PC-3 (cell line): Measurements from ENCODE around the gene CHST11. TPM values are rescaled to one million over a fixed set of nuclear protein-coding genes. Genes with fewer than 3 reads are reported as not detected.

ENCODE experiments used
- ATAC-seq: fragments of 200-7000 bp; cut with Tn5 transposase; 2 replicates; pipeline ENCODE4 v1.9.1; 2020; ENCODE audit warnings: mild to moderate bottlenecking, moderate library complexity
- BruUV-seq: library from RNA; stranded (reverse); fragments of 400-500 nt; replicated peaks from 2 replicates; lab custom pipeline; 2021; lab: Mats Ljungman, UMichigan
- CTCF ChIA-PET: fragments of 300-600 bp; sonication (Branson Sonifier 250); formaldehyde crosslinking; loops from one replicate; lab custom pipeline; 2022; ENCODE audit warnings: antibody characterized with exemption; lab: Charles Lee
- POLR2A ChIA-PET: fragments of 300-600 bp; sonication (Branson Sonifier 250); formaldehyde crosslinking; loops from one replicate; lab custom pipeline; 2022; ENCODE audit warnings: antibody characterized with exemption; ENCODE audit not compliant: unreplicated experiment; lab: Charles Lee
- DNase-seq: peaks from one replicate; pipeline ENCODE4 v3.0.0-alpha.2; 2015
- H2AFZ ChIP-seq: fragments of 300-600 bp; sonication (generic); 2 replicates; pipeline ENCODE4 v1.6.0; 2016; ENCODE audit warnings: antibody characterized with exemption, low read length
- H3F3A ChIP-seq: fragments of 300-600 bp; sonication (generic); one replicate; pipeline ENCODE4 v1.6.0; 2017; ENCODE audit warnings: antibody characterized with exemption, low read length, control low read depth, mild to moderate bottlenecking; ENCODE audit not compliant: unreplicated experiment
- H3K27ac ChIP-seq: fragments of 300-600 bp; sonication (generic); 2 replicates; pipeline ENCODE4 v1.5.1; 2016; ENCODE audit warnings: mild to moderate bottlenecking, low read length
- H3K27me3 ChIP-seq: fragments of 300-600 bp; sonication (generic); 2 replicates; pipeline ENCODE4 v1.6.1; 2016; ENCODE audit warnings: low read length, mixed read lengths
- H3K36me3 ChIP-seq: fragments of 300-600 bp; sonication (generic); 2 replicates; pipeline ENCODE4 v1.6.1; 2016; ENCODE audit warnings: low read depth, mixed run types, low read length, mixed read lengths
- H3K4me1 ChIP-seq: fragments of 300-600 bp; sonication (generic); 2 replicates; pipeline ENCODE4 v1.5.1; 2016; ENCODE audit warnings: low read length; ENCODE audit not compliant: insufficient read depth
- H3K4me2 ChIP-seq: fragments of 300-600 bp; sonication (generic); 2 replicates; pipeline ENCODE4 v1.6.0; 2016; ENCODE audit warnings: low read length
- H3K4me3 ChIP-seq: fragments of 300-600 bp; sonication (generic); 2 replicates; pipeline ENCODE4 v1.5.1; 2016; ENCODE audit warnings: mild to moderate bottlenecking, low read length, mixed read lengths
- H3K79me2 ChIP-seq: fragments of 300-600 bp; sonication (generic); 2 replicates; pipeline ENCODE4 v1.6.1; 2017; ENCODE audit warnings: low read length, mixed read lengths
- H3K9ac ChIP-seq: fragments of 300-600 bp; sonication (generic); 2 replicates; pipeline ENCODE4 v1.6.0; 2016; ENCODE audit warnings: mild to moderate bottlenecking, low read length
- H3K9me2 ChIP-seq: fragments of 300-600 bp; sonication (generic); replicated peaks from 2 replicates; pipeline ENCODE4 v1.6.1; 2016; ENCODE audit warnings: mixed run types, low read length, mixed read lengths
- H3K9me3 ChIP-seq: fragments of 300-600 bp; sonication (generic); 2 replicates; pipeline ENCODE4 v1.6.1; 2016; ENCODE audit warnings: low read length, mixed read lengths
- H4K20me1 ChIP-seq: fragments of 300-600 bp; sonication (generic); 2 replicates; pipeline ENCODE4 v1.6.1; 2016; ENCODE audit warnings: low read length, mixed read lengths
- EZH2 ChIP-seq: fragments of 300-600 bp; sonication (generic); IDR thresholded peaks from one replicate; pipeline ENCODE4 v1.6.1; 2017; ENCODE audit warnings: antibody characterized with exemption, mild to moderate bottlenecking, low read length; ENCODE audit not compliant: unreplicated experiment
- EZH2phosphoT487 ChIP-seq: fragments of 300-600 bp; sonication (generic); IDR thresholded peaks from 2 replicates; pipeline ENCODE4 v1.6.1; 2018; ENCODE audit warnings: mild to moderate bottlenecking, antibody characterized with exemption, low read length, borderline replicate concordance
- intact Hi-C: fragments of 100-400 bp; cut with micrococcal nuclease; formaldehyde crosslinking; loops from 2 replicates; pipeline ENCODE4 v1.9.0; 2023
- total RNA-seq: library from RNA; depleted of rRNA; stranded (reverse); fragments of >200 nt; gene quantifications from 2 replicates; pipeline ENCODE4 v1.2.3, GENCODE V29; 2014
- TF ChIP-seq, protein P1 (sequence below): fragments of 300-600 bp; sonication (generic); conservative IDR thresholded peaks from 2 replicates; pipeline ENCODE4 v1.5.1; 2017; ENCODE audit warnings: antibody characterized with exemption, low read depth, mild to moderate bottlenecking, low read length

CHST11 gene
- total RNA-seq, 1 experiment from 2014 or later = 53.5 TPM

DNA sequence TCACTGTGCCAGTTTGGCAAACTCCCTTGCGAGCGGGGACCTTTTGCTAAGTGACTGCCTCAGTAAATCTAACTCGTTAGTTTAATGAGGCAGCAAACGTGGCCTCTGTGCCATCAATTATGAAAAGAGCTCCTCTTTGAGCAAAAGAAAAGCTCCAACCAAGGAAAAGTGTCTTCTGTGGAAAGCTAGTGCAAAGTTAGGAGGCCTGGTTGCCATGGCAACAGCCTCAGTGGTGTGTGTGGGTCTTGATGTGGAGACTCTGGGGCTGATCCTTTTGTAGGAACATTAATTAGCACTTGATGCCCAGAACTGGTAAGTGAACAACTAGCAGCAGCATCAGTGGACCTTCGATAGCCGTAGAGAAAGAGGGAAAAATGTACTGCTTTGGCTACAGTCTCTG, 145.7 kb downstream of the CHST11 start:
- Histone ChIP-seq H3K9me3 (no peaks in the 10 kb centered on the region), H3K4me2 (no peak overlapping the region), H2AFZ (no peak overlapping the region), H3K4me1 (peaks cover 39% of the 10 kb centered on the region), H3K9me2 (no peaks in the 10 kb centered on the region), H3K79me2 (peaks cover 14% of the 10 kb centered on the region; the same call in 1 of the 2 replicates), H3F3A (peaks cover 11% of the 10 kb centered on the region), H3K27ac (peak overlapping the region; percentile 92), H3K36me3 (no peaks in the 10 kb centered on the region), H4K20me1 (no peaks in the 10 kb centered on the region), H3K9ac (no peak overlapping the region), H3K27me3 (no peaks in the 10 kb centered on the region), H3K4me3 (no peak overlapping the region)
- TF ChIP-seq EZH2phosphoT487 (no peak), EZH2 (no peak)
- TF ChIP-seq, protein P1, sequence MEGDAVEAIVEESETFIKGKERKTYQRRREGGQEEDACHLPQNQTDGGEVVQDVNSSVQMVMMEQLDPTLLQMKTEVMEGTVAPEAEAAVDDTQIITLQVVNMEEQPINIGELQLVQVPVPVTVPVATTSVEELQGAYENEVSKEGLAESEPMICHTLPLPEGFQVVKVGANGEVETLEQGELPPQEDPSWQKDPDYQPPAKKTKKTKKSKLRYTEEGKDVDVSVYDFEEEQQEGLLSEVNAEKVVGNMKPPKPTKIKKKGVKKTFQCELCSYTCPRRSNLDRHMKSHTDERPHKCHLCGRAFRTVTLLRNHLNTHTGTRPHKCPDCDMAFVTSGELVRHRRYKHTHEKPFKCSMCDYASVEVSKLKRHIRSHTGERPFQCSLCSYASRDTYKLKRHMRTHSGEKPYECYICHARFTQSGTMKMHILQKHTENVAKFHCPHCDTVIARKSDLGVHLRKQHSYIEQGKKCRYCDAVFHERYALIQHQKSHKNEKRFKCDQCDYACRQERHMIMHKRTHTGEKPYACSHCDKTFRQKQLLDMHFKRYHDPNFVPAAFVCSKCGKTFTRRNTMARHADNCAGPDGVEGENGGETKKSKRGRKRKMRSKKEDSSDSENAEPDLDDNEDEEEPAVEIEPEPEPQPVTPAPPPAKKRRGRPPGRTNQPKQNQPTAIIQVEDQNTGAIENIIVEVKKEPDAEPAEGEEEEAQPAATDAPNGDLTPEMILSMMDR = no peak
- CTCF ChIA-PET = no interaction called here
- ATAC-seq (no peak), DNase-seq (no peak)
- POLR2A ChIA-PET = no interaction called here
- BruUV-seq = no TSS peak
- intact Hi-C loops = no loop called here

DNA sequence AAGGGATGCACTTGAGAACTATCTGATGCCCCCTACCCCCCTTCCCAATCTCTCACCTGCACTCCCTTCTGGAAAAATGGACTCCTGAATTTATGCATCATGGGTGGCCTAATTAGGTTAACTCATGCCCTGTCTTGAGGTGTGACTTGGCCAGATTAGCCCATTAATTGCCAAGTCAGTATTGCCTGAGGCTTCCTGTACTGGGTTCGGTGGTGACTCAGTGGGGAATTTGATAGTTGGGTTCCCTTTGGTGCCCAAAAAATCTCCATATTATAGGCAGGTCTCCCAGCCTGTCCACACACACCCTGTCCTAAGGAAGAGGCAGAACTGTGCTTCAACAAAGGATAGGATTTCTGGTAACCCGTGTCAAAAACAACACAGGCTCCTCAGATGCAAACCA, 146.1 kb downstream of the CHST11 start:
- Histone ChIP-seq H3K9me3 (no peaks in the 10 kb centered on the region), H3K9me2 (no peaks in the 10 kb centered on the region), H3K27ac (peak overlapping the region; percentile 92), H3K36me3 (no peaks in the 10 kb centered on the region), H2AFZ (no peak overlapping the region), H3K27me3 (no peaks in the 10 kb centered on the region), H4K20me1 (no peaks in the 10 kb centered on the region), H3F3A (peaks cover 11% of the 10 kb centered on the region), H3K79me2 (peaks cover 10% of the 10 kb centered on the region; the same call in 1 of the 2 replicates), H3K4me2 (peak overlapping the region; percentile 68), H3K4me3 (no peak overlapping the region), H3K9ac (no peak overlapping the region), H3K4me1 (peaks cover 39% of the 10 kb centered on the region)
- intact Hi-C loops = no loop called here
- no TSS peak for BruUV-seq
- ATAC-seq = peak; percentile 15; the same call in 1 of the 2 replicates
- peak; percentile 60 for DNase-seq
- CTCF ChIA-PET = no interaction called here
- POLR2A ChIA-PET = no interaction called here
- no peak for TF ChIP-seq EZH2phosphoT487
- TF ChIP-seq, protein P1 = no peak
- TF ChIP-seq EZH2 = no peak

DNA sequence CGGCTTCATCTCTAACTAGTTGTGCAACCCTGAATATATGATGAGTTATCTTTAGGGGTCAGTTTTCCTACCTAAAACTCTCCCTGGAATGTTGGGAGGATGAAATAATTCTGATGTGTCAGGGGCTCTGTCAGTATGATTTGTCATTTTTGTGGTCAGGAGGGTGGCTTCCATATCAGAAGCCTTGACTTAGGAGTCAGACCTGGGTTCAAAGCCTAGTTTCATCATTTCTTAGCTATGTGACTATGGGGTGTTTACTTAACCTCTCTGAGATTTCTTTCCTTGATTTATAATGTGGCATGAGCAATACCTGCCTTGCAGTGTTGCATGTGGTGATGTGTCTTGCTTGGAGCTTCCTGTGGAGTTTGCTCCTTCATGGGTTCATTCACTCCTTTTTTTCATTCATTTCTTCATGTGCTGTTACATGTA, 146.8 kb downstream of the CHST11 start:
- H3K36me3 ChIP-seq = no peaks in the 10 kb centered on the region
- BruUV-seq = no TSS peak
- H3K9me3 ChIP-seq = no peaks in the 10 kb centered on the region
- peaks cover 11% of the 10 kb centered on the region for H3F3A ChIP-seq
- no peaks in the 10 kb centered on the region for H3K27me3 ChIP-seq
- intact Hi-C loops = no loop called here
- CTCF ChIA-PET = interaction anchor here (1.1 kb wide), 1 partner anchor 222 kb away, joined by 4 read pairs; no protein-coding TSS in a partner anchor
- H3K27ac ChIP-seq = peak overlapping the region; percentile 92
- no peaks in the 10 kb centered on the region for H3K9me2 ChIP-seq
- H3K4me3 ChIP-seq = peak overlapping the region; percentile 48; the same call in 1 of the 2 replicates
- peak overlapping the region; percentile 54; the same call in 1 of the 2 replicates for H2AFZ ChIP-seq
- H3K4me2 ChIP-seq = peak overlapping the region; percentile 68
- DNase-seq (peak; percentile 95), ATAC-seq (peak; percentile 37)
- H4K20me1 ChIP-seq = no peaks in the 10 kb centered on the region
- peak overlapping the region; percentile 46 for H3K9ac ChIP-seq
- TF ChIP-seq EZH2phosphoT487 = no peak
- TF ChIP-seq, protein P1 = no peak
- no peak for TF ChIP-seq EZH2
- H3K4me1 ChIP-seq = peaks cover 39% of the 10 kb centered on the region
- POLR2A ChIA-PET = interaction anchor here (0.5 kb wide), 1 partner anchor 426 kb away, joined by 3 read pairs; no protein-coding TSS in a partner anchor
- peaks cover 10% of the 10 kb centered on the region; the same call in 1 of the 2 replicates for H3K79me2 ChIP-seq
